ENCODE data around the gene MGAT5B. TPM values are rescaled to one million over a fixed set of nuclear protein-coding genes. Genes with fewer than 3 reads are reported as not detected.

Gene MGAT5B
- total and polyA plus RNA-seq, 9 of the 15 experiments (the other 6 are each of a cell fraction or from before 2014, with no cell fraction given) = 0.09 to 0.43 (median 0.18) TPM; not detected in 4

DNA sequence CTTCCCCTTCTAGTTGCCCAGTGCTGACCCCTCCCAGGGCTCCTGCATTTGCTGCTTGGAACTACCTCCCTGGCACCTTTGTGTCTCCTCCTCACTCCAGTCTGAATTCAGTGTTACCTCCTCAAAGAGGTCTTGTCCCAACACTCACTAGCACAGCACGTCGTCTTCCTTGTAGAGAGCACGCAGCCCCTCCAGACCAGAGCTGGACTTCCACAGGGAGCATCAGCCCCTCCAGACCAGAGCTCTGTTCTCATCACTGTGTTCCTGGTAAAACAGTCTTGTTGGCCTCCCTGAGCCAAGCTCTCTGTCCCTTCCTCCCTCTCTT is 27.8 kb upstream of the MGAT5B start:
- FAIRE-seq (peak; percentile 32), ATAC-seq (peak; percentile 7; the same call in 2 of the 3 replicates), DNase-seq (ENCODE audit: extremely low read depth in 1 of 4, low spot score in 3 of 4) (no peak)
- no peaks in the 10 kb centered on the region; the same call in 1 of the 2 replicates for H4K20me1 ChIP-seq (replicated peaks; ENCODE audit: control insufficient read depth, insufficient read depth, low read length)
- intact Hi-C loops (cut with micrococcal nuclease) = no loop called here
- peak overlapping the region in 1 of 2 experiments; percentile 45; a peak in 1 of 4 replicates for H3K9ac ChIP-seq (ENCODE audit: insufficient read depth in 1 of 2, low read depth in 2 of 2, low read length in 2 of 2)
- no peaks in the 10 kb centered on the region; a peak in 2 of 5 replicates for H3K27me3 ChIP-seq (ENCODE audit: control insufficient read depth in 2 of 2, insufficient read depth in 2 of 2, low read length in 2 of 2)
- no peak overlapping the region for H3K4me3 ChIP-seq
- in situ Hi-C loops (cut with MboI) = no loop called here
- H3K9me3 ChIP-seq (replicated peaks; ENCODE audit: control insufficient read depth, insufficient read depth, low read depth, low read length) = no peaks in the 10 kb centered on the region
- POLR2A ChIA-PET = interaction anchor here (0.9 kb wide), 1 partner anchor 282 kb away, joined by 4 read pairs; no protein-coding TSS in a partner anchor
- CTCF ChIA-PET (ENCODE audit: low intra/inter-chr PET ratio) = no interaction called here
- peaks cover 3% of the 10 kb centered on the region for H3K9me1 ChIP-seq (ENCODE audit: control insufficient read depth, insufficient read depth, low read length)
- BruUV-seq (replicated peaks) = no TSS peak
- H3K4me2 ChIP-seq (ENCODE audit: insufficient read depth, low read length) = no peak overlapping the region
- H3K36me3 ChIP-seq (ENCODE audit: control insufficient read depth, insufficient read depth, low read length) = no peaks in the 10 kb centered on the region
- no peaks in the 10 kb centered on the region for H3K79me2 ChIP-seq (ENCODE audit: control insufficient read depth, insufficient read depth, low read length)
- H3K27ac ChIP-seq (ENCODE audit: extremely low read depth, low read depth, low read length) = no peak overlapping the region
- 0 out of 2 replicates have a peak overlapping the region, but pooled peaks have one; percentile 70 for H2AFZ ChIP-seq (ENCODE audit: low read depth, low read length)
- peaks cover 20 to 41% of the 10 kb centered on the region in 2 experiments; a peak in 4 of 5 replicates for H3K4me1 ChIP-seq (replicated peaks in 1 of 2; ENCODE audit: control insufficient read depth in 2 of 2, insufficient read depth in 2 of 2, low read length in 2 of 2)
- WGBS (ENCODE audit: insufficient coverage, low coverage, missing lambda C conversion rate) = 23% methylated on average over 2 of the region's 3 CpGs
- TF ChIP-seq MTA2 (IDR thresholded peaks at IDR 0.05; ENCODE audit: low read depth) = no peak
- no peak for TF ChIP-seq BCLAF1 (IDR thresholded peaks at IDR 0.05; ENCODE audit: borderline replicate concordance in 1 of 2, control insufficient read depth in 1 of 2, low read depth in 2 of 2, low read length in 1 of 2)
- TF ChIP-seq, protein P1, sequence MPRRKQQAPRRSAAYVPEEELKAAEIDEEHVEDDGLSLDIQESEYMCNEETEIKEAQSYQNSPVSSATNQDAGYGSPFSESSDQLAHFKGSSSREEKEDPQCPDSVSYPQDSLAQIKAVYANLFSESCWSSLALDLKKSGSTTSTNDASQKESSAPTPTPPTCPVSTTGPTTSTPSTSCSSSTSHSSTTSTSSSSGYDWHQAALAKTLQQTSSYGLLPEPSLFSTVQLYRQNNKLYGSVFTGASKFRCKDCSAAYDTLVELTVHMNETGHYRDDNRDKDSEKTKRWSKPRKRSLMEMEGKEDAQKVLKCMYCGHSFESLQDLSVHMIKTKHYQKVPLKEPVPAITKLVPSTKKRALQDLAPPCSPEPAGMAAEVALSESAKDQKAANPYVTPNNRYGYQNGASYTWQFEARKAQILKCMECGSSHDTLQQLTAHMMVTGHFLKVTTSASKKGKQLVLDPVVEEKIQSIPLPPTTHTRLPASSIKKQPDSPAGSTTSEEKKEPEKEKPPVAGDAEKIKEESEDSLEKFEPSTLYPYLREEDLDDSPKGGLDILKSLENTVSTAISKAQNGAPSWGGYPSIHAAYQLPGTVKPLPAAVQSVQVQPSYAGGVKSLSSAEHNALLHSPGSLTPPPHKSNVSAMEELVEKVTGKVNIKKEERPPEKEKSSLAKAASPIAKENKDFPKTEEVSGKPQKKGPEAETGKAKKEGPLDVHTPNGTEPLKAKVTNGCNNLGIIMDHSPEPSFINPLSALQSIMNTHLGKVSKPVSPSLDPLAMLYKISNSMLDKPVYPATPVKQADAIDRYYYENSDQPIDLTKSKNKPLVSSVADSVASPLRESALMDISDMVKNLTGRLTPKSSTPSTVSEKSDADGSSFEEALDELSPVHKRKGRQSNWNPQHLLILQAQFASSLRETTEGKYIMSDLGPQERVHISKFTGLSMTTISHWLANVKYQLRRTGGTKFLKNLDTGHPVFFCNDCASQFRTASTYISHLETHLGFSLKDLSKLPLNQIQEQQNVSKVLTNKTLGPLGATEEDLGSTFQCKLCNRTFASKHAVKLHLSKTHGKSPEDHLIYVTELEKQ (CRISPR knock-in tag; IDR thresholded peaks at IDR 0.05) = no peak
- no peak for TF ChIP-seq ZNF253 (CRISPR knock-in tag; conservative IDR thresholded peaks at IDR 0.05)
- no peak for TF ChIP-seq FOXJ3 (CRISPR knock-in tag; IDR thresholded peaks at IDR 0.05)
- TF ChIP-seq, protein P2, sequence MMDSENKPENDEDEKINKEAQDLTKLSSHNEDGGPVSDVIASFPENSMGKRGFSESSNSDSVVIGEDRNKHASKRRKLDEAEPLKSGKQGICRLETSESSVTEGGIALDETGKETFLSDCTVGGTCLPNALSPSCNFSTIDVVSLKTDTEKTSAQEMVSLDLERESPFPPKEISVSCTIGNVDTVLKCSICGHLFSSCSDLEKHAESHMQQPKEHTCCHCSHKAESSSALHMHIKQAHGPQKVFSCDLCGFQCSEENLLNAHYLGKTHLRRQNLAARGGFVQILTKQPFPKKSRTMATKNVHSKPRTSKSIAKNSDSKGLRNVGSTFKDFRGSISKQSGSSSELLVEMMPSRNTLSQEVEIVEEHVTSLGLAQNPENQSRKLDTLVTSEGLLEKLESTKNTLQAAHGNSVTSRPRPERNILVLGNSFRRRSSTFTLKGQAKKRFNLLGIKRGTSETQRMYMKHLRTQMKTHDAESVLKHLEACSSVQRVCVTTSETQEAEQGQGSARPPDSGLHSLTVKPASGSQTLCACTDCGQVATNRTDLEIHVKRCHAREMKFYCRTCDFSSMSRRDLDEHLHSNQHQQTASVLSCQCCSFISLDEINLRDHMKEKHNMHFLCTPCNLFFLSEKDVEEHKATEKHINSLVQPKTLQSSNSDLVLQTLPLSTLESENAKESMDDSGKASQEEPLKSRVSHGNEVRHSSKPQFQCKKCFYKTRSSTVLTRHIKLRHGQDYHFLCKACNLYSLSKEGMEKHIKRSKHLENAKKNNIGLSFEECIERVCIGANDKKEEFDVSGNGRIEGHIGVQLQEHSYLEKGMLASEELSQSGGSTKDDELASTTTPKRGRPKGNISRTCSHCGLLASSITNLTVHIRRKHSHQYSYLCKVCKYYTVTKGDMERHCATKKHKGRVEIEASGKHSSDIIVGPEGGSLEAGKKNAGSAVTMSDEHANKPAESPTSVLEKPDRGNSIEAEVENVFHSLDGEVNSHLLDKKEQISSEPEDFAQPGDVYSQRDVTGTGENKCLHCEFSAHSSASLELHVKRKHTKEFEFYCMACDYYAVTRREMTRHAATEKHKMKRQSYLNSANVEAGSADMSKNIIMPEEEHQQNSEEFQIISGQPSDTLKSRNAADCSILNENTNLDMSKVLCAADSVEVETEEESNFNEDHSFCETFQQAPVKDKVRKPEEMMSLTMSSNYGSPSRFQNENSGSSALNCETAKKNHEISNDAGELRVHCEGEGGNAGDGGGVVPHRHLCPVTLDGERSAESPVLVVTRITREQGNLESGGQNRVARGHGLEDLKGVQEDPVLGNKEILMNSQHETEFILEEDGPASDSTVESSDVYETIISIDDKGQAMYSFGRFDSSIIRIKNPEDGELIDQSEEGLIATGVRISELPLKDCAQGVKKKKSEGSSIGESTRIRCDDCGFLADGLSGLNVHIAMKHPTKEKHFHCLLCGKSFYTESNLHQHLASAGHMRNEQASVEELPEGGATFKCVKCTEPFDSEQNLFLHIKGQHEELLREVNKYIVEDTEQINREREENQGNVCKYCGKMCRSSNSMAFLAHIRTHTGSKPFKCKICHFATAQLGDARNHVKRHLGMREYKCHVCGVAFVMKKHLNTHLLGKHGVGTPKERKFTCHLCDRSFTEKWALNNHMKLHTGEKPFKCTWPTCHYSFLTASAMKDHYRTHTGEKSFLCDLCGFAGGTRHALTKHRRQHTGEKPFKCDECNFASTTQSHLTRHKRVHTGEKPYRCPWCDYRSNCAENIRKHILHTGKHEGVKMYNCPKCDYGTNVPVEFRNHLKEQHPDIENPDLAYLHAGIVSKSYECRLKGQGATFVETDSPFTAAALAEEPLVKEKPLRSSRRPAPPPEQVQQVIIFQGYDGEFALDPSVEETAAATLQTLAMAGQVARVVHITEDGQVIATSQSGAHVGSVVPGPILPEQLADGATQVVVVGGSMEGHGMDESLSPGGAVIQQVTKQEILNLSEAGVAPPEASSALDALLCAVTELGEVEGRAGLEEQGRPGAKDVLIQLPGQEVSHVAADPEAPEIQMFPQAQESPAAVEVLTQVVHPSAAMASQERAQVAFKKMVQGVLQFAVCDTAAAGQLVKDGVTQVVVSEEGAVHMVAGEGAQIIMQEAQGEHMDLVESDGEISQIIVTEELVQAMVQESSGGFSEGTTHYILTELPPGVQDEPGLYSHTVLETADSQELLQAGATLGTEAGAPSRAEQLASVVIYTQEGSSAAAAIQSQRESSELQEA (IDR thresholded peaks at IDR 0.05; ENCODE audit: low read depth) = no peak
- TF ChIP-seq SAFB (IDR thresholded peaks at IDR 0.05; ENCODE audit: borderline replicate concordance, low read depth, low read length) = no peak
